GM12801 (cell line): ENCODE measurements around the gene IL18BP.

ENCODE experiments used
- CTCF ChIP-seq: IDR thresholded peaks from one replicate; pipeline ENCODE4 v1.5.1; 2011; ENCODE audit warnings: control low read depth; ENCODE audit not compliant: insufficient read length; ENCODE audit errors: extremely low read depth

The IL18BP gene

DNA sequence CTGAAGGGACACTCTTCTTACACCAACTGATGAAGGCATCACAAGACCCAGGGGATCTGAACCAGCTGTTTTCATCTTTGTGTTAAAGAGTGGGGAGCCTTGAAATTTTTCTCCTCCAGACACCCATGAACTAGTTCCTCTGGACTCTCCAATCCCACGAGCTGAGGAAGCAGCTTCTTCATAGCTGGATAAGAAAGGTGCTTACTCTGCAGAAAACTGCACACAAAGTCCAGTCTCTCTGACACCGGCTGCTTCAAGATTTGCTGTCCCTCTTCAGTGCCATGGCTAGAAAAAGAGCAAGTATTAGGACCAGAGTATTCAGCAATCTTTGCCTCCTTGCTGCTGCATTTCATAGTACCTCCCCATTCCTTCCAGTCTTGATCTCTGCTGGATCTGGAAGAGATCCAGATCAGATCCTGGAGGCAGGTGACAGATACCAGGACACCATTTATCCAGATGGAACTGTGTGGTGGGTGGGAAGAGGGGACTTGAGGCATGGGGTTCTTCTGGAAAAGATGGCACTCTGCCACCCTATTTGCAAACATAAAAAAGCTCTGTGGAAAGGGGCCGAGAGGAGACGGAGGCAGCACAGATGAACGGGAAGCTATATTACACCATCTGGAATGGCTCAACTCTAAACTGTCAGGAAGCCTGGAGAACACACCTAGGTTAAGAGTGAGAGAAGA, 25.5 kb downstream of the IL18BP start:
- TF ChIP-seq CTCF: no peak

GRCh38 chr11:72026090-72026489, 27.4 kb downstream of the IL18BP start:
- TF ChIP-seq CTCF: no peak

DNA sequence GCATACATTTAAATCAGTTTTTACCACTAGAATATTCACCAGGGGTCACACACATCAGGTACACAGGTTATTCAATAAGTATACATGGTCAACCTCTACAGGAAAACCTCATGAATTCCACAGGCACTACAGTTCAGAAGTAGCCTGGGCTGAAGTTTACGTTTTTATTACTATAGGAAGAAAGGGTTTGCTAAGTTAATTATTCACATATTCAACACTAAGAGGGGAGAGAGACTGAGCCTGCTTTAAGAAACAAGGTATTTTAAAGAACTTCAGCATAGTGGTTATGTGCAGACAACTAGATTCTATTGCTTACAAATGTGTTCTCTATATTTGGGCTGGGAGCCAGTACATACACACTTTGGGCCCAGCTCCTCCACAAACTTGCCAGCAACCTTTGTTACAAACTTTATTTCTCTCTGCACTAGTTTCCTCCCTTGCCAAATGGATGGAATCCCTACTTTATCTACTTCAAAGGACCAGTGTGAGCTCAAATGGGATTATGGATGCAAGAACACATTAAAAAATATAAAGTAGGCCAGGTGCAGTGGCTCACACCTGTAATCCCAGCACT, 31.9 kb downstream of the IL18BP start:
- TF ChIP-seq CTCF: no peak

DNA sequence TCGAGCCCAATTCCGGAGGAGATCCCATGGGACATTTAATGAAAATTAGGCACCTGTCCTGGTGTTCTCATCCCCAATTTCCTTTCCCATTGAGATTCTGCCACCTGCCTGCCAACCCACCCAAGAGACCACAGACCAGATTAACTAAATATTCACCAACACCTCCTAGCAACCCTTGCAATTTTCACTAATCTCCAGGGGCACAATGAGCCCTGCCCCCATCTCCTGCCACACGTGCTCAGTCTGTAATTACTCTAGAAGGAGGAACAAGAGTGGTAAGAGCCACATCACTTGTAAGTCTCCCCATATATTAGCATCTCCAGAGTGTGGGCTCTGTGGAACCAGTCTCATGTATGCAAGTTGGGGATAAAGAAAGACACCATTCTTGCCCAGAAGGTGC, 38.0 kb downstream of the IL18BP start:
- no peak for TF ChIP-seq CTCF

GRCh38 chr11:72037554-72038311, 39.0 kb downstream of the IL18BP start:
- TF ChIP-seq CTCF: no peak

- TF ChIP-seq CTCF: no peak
Observed at GRCh38 chr11:72038491-72038890, 39.8 kb downstream of the IL18BP start.

DNA sequence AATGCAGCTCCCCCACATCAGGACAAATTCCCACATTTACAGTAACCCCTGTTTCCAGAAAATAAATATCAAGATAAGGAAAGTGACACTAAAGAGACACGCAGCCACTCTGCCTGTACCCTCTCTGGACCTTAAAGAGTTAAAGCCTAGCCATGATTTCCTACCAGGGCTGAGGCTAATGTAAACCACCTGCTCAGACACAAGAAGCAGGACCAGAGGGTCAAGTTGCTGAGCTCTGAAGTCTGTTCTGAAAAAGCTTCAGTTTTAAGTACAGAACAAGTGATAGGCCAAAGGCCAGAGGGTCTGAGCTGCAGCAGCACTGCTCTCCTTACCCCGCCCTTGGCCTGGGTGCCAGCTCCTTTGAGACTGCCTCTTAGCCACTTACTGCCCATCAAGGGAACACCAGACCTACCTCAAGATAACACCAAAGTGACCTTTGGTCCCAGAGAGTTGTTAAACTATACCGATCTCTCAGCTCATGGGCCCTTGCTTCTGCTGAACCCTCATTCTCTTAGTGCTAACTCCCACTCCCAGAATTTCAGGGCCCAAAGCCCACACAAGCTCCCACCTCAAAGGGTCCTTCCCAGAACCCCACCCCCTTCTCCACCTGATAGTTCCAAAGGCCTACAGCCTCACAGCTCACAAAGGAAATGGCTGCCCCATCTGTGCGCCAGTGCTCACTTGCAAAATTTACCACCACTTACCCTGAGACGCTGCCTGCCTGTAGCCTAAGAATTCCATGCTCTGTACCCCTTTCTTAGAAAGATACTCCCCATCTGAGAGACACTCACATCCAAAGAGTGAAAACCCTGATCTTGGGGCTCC, 40.5 kb downstream of the IL18BP start:
- TF ChIP-seq CTCF: no peak
